GM12878 (cell line): ENCODE measurements around the gene SEL1L.

Source experiments
- CEBPB ChIP-seq, 2 experiments: fragments of 150-350 bp in 1 of 2; IDR thresholded peaks; 2 replicates each; pipeline ENCODE4 v1.6.1; 2012 to 2014; ENCODE audit warnings: low read depth in 2 of 2, low read length in 2 of 2, borderline replicate concordance in 1 of 2, inconsistent platforms in 1 of 2
- CREB1 ChIP-seq: IDR thresholded peaks from 2 replicates; pipeline ENCODE4 v1.6.1; 2012; ENCODE audit warnings: low read depth, mild to moderate bottlenecking, inconsistent platforms
- EZH2 ChIP-seq: IDR thresholded peaks from 2 replicates; pipeline ENCODE4 v1.6.1; 2012; ENCODE audit warnings: low read depth, mild to moderate bottlenecking, control low read depth, inconsistent platforms, low read length, borderline replicate concordance; ENCODE audit not compliant: control insufficient read depth
- POLR2A ChIP-seq: IDR thresholded peaks from 2 replicates; pipeline ENCODE4 v1.6.1; 2011; ENCODE audit warnings: low read depth, mild to moderate bottlenecking, low read length
- YY1 ChIP-seq: IDR thresholded peaks from 2 replicates; pipeline ENCODE4 v1.6.1; 2011; ENCODE audit warnings: low read depth, mild to moderate bottlenecking, low read length
- ZZZ3 ChIP-seq: IDR thresholded peaks from 2 replicates; pipeline ENCODE4 v1.6.1; 2011; ENCODE audit warnings: low read depth; ENCODE audit not compliant: control insufficient read depth, insufficient read length
- TF ChIP-seq, protein P1 (sequence below), 3 experiments: IDR thresholded peaks in 2 of 3; conservative IDR thresholded peaks in 1 of 3; 2 replicates each; pipeline ENCODE4 v1.5.1; 2011; ENCODE audit warnings: low read depth in 3 of 3, low read length in 3 of 3, mild to moderate bottlenecking in 3 of 3, control low read depth in 2 of 3, moderate library complexity in 2 of 3, inconsistent platforms in 1 of 3, mixed read lengths in 1 of 3; ENCODE audit not compliant: control insufficient read depth in 2 of 3, insufficient read depth in 1 of 3; ENCODE audit errors: extremely low read depth in 1 of 3
- TF ChIP-seq, protein P2 (sequence below): IDR thresholded peaks from 2 replicates; pipeline ENCODE4 v1.6.1; 2012; ENCODE audit warnings: low read depth, low read length, improper control_type of control experiment

- TF ChIP-seq POLR2A, result no peak
- TF ChIP-seq, protein P1, sequence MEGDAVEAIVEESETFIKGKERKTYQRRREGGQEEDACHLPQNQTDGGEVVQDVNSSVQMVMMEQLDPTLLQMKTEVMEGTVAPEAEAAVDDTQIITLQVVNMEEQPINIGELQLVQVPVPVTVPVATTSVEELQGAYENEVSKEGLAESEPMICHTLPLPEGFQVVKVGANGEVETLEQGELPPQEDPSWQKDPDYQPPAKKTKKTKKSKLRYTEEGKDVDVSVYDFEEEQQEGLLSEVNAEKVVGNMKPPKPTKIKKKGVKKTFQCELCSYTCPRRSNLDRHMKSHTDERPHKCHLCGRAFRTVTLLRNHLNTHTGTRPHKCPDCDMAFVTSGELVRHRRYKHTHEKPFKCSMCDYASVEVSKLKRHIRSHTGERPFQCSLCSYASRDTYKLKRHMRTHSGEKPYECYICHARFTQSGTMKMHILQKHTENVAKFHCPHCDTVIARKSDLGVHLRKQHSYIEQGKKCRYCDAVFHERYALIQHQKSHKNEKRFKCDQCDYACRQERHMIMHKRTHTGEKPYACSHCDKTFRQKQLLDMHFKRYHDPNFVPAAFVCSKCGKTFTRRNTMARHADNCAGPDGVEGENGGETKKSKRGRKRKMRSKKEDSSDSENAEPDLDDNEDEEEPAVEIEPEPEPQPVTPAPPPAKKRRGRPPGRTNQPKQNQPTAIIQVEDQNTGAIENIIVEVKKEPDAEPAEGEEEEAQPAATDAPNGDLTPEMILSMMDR (IDR thresholded peaks at IDR 0.05 in 2 of 3, conservative IDR thresholded peaks at IDR 0.05 in 1 of 3; ENCODE audit: control insufficient read depth in 2 of 3, extremely low read depth in 1 of 3, insufficient read depth in 1 of 3, low read depth in 3 of 3, low read length in 3 of 3), result no peak
- TF ChIP-seq CEBPB (IDR thresholded peaks at IDR 0.05; ENCODE audit: borderline replicate concordance in 1 of 2, low read depth in 2 of 2, low read length in 2 of 2), result no peak
- no peak for TF ChIP-seq CREB1
- no peak for TF ChIP-seq EZH2
- TF ChIP-seq, protein P2, sequence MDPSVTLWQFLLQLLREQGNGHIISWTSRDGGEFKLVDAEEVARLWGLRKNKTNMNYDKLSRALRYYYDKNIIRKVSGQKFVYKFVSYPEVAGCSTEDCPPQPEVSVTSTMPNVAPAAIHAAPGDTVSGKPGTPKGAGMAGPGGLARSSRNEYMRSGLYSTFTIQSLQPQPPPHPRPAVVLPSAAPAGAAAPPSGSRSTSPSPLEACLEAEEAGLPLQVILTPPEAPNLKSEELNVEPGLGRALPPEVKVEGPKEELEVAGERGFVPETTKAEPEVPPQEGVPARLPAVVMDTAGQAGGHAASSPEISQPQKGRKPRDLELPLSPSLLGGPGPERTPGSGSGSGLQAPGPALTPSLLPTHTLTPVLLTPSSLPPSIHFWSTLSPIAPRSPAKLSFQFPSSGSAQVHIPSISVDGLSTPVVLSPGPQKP, result no peak
- no peak for TF ChIP-seq ZZZ3
- no peak for TF ChIP-seq YY1
Measured at GRCh38 chr14:81534510-81535074, 939 bp upstream of the SEL1L start.
